HG02884 (cell line): ENCODE results near the gene SUSD6.
"Not testable (repeated sequence)": the region's sequence is repeated elsewhere in the genome, so short reads cannot be mapped to it uniquely, and the experiment has no call there.

Source experiments
- ATAC-seq: cut with Tn5 transposase; IDR thresholded peaks from one replicate; pipeline ENCODE4 v1.9.1; 2021; ENCODE audit warnings: mild to moderate bottlenecking, moderate library complexity; ENCODE audit not compliant: unreplicated experiment

The SUSD6 gene

DNA sequence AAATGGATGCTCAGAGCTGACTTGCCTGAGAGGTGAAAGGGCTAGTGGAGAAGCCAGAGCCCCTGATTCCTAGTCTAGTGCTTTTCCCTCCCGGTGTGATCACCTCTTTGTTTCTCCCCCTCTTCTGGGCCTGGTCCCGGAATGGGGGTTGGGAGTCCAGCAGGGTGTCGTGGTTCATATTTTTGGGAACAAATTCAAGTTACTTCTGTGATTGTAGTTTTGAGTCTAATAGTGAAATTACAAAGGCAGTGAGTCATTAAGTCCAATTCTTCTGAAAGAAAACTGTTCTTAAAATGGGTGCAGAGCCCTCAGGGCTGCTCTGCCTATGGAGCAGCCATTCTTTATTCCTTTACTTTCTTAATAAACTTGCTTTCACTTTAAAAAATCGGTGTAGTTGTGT lies 7.6 kb downstream of the SUSD6 start:
- no peak for ATAC-seq

DNA sequence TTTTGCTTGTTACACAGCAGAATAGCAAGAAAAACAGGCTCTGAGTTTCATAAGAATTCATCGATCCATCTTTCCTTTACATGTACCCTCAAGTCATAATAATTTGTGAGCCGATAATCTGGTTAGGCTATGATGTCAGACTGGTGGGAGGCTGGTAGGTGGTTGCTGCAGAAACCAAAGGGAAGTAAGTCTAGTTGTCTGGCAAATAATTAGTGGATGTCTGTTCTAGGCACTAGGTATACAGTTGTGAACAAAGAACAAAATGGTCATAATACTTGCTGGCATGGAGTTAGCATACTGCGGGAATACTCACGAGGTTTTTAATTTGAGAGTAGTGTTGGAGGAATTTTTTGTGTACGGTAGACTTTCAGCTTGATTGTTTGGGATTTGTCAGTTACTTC lies 8.8 kb downstream of the SUSD6 start:
- ATAC-seq: no peak

GRCh38 chr14:69620981-69621380 lies 9.6 kb downstream of the SUSD6 start:
- ATAC-seq: no peak

DNA sequence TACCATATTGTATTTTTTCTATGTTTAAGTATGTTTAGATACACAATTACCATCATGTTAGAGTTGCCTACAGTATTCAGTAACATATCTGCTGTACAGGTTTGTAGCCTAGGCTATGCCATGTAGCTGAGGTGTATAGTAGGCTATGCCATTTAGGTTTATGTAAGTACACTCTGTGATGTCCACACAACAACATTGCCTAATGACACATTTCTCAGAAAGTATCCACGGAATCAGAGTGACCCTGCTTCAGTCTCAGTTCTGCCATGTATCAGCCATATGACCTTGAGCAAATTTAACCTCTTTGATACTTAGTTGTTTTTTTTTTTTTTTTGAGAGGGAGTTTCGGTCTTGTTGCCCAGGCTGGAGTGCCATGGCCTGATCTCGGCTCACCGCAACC lies 12.7 kb downstream of the SUSD6 start:
- no peak for ATAC-seq

GRCh38 chr14:69625299-69626131 lies 14.1 kb downstream of the SUSD6 start:
- peak; percentile 73 for ATAC-seq

- no peak for ATAC-seq
These were observed 14.7 kb downstream of the SUSD6 start for GRCh38 chr14:69626132-69626500.

GRCh38 chr14:69629225-69630127 lies 18.1 kb downstream of the SUSD6 start:
- ATAC-seq: no peak

DNA sequence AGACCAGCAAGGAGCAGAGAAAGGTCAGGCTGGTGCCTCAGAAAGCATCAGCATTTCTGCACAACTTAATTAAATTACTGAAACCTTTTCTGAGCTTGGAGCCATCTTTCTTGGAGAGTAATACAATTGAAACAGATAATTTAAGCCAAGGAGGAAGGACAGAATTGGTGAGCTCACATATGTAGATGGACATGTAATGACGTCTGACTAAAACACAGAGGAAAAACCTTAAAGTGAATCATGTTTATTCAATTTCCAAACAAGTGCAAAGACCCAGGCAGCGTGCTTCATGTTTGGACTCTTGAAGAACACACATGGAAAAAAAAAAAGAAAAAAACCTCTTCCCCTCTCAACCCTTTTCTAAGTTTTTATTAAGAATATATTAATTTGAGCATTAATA lies 19.0 kb downstream of the SUSD6 start:
- ATAC-seq: no peak

- no peak for ATAC-seq
These were observed 20.1 kb downstream of the SUSD6 start for GRCh38 chr14:69631509-69631908.

DNA sequence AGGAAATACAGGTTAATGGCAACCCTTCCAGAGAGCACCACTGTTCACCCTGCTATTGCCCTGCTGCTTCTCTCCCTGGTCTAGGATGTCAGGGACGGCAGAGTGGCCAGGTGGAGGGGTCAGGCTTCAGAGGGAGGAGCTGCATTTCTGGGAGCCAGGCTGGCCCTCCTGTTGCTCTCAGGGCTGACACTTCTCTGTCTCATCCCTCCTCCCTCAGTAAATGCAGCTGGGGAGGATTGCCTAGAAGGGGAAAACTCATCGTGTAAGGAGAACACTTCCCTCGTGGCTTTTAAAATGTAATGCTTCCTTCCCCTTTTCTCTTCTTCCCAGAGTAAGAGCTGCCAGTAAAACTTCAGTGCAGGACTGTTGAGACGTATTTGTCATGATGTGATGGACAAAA lies 20.8 kb downstream of the SUSD6 start:
- no peak for ATAC-seq

DNA sequence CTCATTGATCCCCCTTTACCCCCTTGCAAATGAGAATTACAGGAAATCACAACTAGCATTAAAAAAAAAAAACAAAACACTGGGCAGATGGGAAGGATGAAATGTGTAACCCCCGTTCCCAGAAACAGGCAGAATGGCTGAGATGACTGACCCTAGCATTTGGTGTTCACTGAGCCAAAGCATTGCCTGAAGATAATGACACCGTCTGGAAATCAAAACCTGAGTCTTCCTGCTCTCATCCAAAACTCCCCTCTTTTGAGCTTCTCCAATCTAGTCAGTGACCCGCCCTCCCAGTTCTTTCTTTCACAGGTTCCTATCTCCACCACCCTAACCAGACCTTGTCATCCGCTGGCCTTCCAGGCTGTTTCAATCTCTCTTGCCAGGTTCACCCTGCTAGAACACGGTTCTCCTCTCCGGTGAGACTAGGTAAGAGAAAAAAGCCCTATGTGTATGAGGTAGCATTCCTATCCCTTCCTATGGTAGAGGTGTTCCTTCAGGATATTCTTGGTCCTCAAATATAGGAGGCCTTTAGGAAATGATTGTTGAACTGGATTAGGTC lies 21.3 kb downstream of the SUSD6 start:
- ATAC-seq: no peak

DNA sequence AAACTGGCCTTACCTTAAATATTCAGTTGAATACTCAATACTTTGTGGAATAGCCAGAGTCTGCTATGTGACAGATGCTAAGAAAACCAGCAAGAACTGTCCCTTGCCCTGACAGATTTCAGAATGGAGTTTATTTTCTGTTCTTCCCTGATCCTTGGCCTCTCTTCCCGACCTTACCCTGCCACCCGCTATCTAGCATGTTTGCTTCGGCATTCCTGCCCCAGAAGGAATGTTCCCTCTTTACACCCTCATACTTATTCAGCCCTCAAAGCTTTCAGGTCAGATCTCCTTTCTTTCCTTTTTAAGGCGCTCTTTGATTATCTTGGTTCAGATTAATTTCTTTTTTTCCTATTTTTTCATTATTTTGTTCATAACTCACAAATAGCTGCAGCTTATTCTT lies 21.8 kb downstream of the SUSD6 start:
- ATAC-seq: no peak

DNA sequence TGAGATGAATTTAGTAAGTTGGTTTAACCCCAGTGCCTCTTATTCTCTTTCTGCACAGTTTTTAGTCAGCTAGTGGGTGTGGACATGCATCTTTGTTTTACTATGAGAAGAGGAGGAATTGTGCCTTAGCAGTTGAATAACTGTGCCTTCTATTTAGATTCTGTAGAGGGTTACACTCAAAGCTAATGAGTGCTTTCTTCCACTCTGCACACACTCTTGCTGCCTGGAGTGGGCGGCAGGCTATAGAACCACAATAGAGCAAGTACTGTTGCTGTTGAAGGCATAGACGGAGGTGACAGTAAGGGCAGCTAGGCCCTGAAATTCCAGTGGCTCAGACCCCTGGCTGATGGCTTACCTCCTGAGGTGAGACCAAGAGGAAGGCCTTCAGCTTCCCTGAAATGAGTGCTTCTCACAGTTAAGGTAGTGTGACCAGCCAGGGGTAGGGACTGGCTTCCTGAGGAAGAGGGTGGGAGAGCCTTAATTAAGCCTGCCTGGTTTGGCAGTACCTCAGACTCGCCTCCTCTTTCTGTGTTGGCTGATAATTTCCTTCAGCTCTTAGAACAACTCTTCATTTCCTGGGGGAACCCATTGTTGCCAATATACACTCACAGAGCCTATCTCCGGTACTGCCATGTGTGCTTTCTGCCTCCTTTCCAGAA lies 24.7 kb downstream of the SUSD6 start:
- ATAC-seq: peak; percentile 59

- ATAC-seq: no peak
These were observed 25.5 kb downstream of the SUSD6 start for GRCh38 chr14:69636718-69637480.

GRCh38 chr14:69637503-69638031 lies 26.2 kb downstream of the SUSD6 start:
- no peak for ATAC-seq

DNA sequence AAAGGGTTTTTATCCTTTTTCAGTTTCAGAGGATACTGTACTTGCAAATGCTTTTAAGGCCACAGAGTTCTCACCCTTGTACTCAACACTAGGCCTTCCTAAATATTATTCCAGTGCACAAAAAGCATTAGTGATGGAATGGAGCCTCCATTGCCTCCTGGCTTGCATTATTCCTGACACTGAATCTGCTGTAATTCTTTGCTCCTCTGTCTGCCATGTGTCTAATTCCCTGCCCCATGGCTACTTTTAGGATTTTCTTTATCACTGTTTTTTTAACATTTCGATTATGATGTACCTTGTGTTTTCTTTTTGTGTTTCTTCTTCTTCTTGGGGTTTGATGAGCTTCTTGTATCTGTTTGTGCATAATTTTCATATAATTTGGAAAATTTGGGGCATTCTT lies 29.5 kb downstream of the SUSD6 start:
- no peak for ATAC-seq

GRCh38 chr14:69642212-69642793 lies 30.9 kb downstream of the SUSD6 start:
- not testable (repeated sequence) for ATAC-seq

GRCh38 chr14:69643430-69644200 lies 32.2 kb downstream of the SUSD6 start:
- no peak for ATAC-seq

DNA sequence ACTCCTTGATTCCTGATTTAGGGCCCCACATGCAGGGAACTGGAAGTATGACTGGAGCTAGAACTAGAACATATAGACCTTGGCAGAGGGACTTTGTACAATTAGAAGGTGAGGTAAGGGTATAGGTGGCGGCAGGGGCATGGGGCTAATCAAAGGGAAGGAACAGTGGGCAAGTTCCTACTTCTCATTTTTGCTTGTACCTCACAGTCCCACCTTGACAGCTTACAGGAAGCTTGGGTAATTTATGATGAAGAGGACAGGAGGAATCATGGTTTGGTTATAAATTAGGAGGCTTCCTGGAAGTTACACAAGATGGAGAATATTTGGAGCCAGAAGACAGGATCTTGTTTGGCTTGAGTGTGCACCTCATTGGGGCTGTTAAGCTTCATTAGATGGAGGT lies 33.4 kb downstream of the SUSD6 start:
- ATAC-seq: no peak
